GM20431 (cell line): Measurements from ENCODE around the gene CDK5R1.

Source experiments
- in situ Hi-C: fragments of 300-500 bp; cut with MseI, MboI; formaldehyde crosslinking; loops from one replicate; pipeline ENCODE4 v1.15.0; 2020; ENCODE audit warnings: low sequenced_read_pairs; ENCODE audit not compliant: unreplicated experiment

Gene CDK5R1

DNA sequence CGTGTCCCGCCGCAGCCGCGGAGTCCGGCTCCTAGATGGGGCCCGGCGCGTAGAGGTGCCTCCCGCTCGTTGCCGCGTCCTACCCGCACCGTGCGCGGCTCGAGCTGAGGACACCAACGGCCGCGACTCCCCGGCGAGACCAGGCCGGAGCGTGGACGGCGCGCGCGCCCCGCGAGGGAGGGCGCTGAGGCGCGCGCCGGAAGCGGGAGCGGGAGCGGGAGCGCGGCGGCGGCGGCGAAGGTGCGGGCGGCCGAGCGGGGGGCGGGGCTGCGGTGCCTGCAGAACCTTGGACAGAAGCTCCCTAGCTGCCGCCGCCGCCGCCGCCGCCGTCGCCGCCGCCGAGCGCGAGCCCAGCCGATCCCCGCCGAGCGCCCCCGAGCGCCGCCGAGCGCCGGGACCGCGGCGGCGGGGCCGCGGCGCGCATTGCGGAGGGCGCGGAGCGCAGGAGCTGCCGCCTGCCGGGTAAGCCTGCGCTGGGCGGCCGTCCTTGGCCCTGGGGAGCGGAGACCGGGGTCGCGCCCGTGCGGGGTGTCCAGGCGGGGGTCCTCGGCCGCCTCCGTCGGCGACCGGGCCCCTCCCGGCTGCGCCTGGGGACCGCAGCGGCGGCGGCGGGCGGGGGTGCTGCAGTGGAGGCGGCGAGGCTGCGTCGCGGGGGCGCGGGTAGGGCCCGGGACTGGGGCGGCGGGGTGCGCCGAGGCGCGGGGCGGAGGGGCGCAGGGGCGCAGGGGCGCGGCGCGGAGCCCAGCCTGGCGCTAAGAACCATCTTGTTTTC, at the start of gene CDK5R1:
Gene CDK5R1 (plus strand): TSS at position 293 of the 772 bp plus-strand sequence. CDS start 628 bp downstream, outside the sequence.
- in situ Hi-C loops: loop anchor here (25.0 kb wide), 1 partner anchor 125 kb away; no protein-coding TSS in a partner anchor

DNA sequence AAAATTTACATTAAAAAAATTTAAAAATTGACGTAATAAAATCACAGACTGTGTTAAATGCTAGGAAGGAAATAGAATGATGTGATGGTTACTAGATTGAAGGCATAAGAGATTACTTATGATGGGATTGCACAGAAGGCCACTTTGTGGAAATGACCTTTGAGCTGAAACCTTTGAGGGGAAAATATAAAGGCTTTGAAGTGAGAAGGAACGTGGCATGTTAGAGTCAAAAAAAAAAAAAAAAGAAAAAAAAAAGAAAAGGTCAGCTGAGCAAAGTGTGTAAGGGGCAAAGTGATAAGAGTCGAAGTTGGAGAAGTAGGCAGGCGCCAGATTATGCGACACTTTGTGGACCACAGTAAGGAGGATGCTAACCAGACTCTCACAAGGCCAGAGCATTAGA, 46.1 kb upstream of the CDK5R1 start:
- in situ Hi-C loops: no loop called here

DNA sequence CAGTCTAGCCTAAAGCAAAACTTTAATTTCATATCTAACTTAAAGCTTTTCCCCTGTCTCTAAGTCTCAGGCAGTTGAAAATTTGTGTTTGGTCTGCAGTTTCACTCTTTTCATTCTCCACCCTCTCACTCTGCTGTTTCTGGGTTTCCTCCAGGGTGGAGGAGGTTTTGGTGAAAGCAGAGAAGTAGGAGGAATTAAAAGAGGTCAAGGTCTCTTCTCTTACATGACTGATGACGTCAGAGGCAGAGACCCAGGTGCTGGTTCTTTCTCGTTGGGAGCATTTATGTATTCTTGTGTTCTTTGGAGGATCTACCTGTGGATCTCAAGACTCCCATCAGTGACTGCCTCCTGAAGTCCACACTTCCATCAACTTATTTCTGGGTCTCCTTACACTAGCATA, 44.9 kb upstream of the CDK5R1 start:
- in situ Hi-C loops: no loop called here

- in situ Hi-C loops: no loop called here
These were observed 42.9 kb upstream of the CDK5R1 start for GRCh38 chr17:32443827-32444300.

DNA sequence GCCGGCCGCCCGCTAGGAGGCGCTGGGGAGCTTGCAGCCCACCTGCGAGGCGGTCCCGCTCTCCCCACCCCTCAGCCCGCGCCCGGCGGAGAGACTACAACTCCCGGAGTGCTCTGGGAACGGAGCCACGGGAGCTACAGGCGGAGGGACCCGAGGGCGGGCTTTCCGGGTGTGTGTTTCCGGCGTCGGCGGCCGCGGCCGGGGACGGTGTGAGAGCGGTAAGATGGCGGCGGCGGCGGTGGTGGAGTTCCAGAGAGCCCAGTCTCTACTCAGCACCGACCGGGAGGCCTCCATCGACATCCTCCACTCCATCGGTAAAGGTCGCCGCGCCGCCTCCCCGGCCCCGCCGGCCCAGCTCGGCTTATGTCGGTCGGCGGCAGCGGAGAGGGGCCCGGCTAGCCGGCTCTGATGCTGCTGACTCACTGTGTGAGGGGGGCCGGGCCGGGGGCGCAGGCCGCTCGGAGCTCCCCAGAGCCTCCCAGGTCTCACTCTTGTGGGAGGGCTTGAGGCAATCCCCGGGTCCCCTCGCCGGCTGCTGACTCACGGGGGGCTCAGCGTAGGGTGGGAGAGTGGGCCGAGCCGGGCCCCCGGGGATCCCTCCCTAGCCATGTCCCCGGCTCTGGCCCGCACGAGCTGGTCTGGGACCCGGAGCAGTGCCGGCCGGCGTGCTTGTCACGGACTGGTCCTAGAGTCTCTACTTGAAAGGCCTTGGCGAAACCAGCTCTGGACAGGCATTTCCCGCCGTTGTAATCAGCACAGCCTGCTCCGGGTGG, 42.3 kb upstream of the CDK5R1 start, which contains the start of gene PSMD11:
Gene PSMD11 (plus strand): TSS at position 210 of the 773 bp plus-strand sequence. CDS start 14 bp downstream, at position 224.
- in situ Hi-C loops: no loop called here

GRCh38 chr17:32445074-32445415, 41.7 kb upstream of the CDK5R1 start:
- in situ Hi-C loops: no loop called here

DNA sequence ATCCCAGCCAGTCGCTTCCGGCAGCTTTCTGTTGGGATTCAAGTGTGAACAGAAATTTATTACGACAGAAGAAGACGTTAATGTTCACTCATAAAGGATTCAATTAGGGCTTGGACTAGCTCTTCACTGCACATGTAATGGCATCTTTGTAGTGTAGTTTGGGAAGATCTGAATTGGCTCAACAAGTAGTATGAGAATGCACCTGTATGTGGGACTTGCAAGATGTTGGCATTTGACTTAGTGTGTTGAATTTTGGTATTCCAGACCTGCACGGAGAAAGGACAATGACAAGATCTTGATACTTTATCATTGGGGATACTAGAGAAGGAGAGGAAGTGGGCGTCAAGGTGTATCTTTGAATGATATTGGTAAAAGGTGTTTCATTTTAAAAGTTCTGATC, 41.3 kb upstream of the CDK5R1 start:
- in situ Hi-C loops: no loop called here

DNA sequence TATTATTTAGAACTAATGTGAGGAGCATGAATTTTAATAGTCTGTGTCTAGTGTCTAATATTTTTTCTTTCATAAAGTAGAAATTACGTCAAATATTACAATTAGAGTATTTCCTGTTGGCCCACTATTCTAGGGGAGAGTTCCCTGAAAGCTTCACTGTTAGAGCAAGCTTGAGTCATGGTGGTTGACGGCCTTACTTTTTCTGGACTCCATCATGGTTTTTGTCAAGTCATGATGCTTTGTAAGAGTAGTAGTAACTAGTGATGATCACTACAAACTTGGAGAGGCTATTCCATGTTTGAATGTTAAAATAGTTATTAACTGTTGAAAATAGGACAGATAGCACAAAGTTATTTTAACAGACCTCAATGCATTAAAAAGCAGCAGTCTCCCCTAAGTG, 40.8 kb upstream of the CDK5R1 start:
- in situ Hi-C loops: no loop called here

GRCh38 chr17:32446949-32447348, 39.8 kb upstream of the CDK5R1 start:
- in situ Hi-C loops: no loop called here

GRCh38 chr17:32449963-32450362, 36.8 kb upstream of the CDK5R1 start:
- in situ Hi-C loops: loop anchor here (25.0 kb wide), 1 partner anchor 312 kb away; no protein-coding TSS in a partner anchor

GRCh38 chr17:32450379-32450778, 36.4 kb upstream of the CDK5R1 start:
- in situ Hi-C loops: loop anchor here (25.0 kb wide), 1 partner anchor 312 kb away; no protein-coding TSS in a partner anchor

GRCh38 chr17:32451879-32452278, 34.9 kb upstream of the CDK5R1 start:
- in situ Hi-C loops: loop anchor here (25.0 kb wide), 1 partner anchor 310 kb away; no protein-coding TSS in a partner anchor

DNA sequence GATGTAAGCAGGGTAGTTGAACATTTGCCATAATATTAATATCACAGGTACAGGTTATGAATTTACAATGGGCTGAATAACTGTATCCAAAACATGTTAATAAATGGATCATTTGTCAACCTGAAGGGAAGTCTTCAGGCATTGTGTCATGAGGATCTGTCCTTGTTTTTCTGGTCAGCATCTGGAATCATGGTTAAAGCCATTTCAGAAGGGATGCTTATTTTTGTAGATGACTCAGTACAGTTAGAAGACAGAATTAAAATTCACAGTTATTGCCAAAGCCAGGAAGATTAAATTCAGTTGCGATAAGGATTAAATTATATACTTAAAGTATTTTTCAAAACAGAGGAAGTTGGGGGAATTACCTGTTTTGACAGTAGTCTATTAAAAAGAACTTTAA, 34.5 kb upstream of the CDK5R1 start:
- in situ Hi-C loops: loop anchor here (25.0 kb wide), 1 partner anchor 310 kb away; no protein-coding TSS in a partner anchor

DNA sequence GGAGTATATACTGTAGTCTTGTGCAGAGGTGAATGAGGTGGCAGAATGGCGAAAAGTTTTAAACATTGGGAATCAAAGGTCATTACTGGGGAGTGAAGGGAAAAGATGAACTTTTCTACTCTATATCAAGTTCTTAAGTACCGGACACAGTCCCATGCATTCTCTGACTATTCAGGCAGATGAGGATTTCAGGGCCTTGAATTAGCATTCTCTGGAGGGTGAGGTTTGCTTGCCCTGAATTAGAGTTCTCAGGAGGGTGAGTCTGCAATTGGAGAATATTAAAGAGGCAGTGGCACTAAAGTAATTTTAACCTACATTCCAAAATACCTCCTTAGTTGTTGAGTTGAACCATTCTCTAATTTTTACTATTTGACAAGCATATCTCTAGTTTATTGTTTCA, 33.4 kb upstream of the CDK5R1 start:
- in situ Hi-C loops: loop anchor here (25.0 kb wide), 1 partner anchor 309 kb away; no protein-coding TSS in a partner anchor

DNA sequence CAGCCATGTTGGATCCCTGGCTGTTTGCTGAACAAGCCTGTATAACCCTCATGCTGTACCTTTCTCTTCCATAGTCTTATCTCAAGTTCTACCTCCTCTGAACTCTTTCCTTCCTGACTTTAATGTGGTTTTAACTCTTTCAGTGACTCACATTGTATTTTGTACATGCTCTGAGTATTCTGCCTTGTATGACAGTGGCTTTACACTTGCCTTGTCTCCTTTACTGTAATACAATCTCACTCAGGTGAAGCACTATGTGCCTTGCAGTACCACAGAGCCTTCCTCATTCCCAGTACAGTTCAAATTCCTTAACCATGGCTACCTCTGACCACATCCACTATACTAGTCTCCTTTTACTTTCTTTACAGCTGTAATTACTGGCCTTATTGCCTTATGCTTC, 28.4 kb upstream of the CDK5R1 start:
- in situ Hi-C loops: loop anchor here (25.0 kb wide), 1 partner anchor 304 kb away; no protein-coding TSS in a partner anchor

GRCh38 chr17:32460054-32460453, 26.7 kb upstream of the CDK5R1 start:
- in situ Hi-C loops: loop anchor here (25.0 kb wide), 1 partner anchor 302 kb away; no protein-coding TSS in a partner anchor

DNA sequence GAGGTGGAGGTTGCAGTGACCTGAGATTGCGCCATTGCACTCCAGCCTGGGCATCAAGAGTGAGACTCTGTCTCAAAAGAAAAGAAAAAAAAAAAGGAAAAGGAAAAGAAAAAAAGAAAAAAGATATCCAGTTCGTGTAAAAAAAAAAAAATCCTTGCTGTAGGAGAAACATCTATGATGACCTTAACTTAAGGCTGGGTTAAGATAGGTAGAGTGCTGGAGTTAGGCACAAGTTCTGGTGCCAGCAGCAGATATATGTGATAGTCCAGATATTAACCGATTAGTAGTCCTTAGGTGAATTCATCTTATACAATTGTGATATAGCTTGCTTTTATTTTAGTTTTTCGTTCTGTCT, 25.3 kb upstream of the CDK5R1 start:
- in situ Hi-C loops: loop anchor here (25.0 kb wide), 1 partner anchor 301 kb away; no protein-coding TSS in a partner anchor

DNA sequence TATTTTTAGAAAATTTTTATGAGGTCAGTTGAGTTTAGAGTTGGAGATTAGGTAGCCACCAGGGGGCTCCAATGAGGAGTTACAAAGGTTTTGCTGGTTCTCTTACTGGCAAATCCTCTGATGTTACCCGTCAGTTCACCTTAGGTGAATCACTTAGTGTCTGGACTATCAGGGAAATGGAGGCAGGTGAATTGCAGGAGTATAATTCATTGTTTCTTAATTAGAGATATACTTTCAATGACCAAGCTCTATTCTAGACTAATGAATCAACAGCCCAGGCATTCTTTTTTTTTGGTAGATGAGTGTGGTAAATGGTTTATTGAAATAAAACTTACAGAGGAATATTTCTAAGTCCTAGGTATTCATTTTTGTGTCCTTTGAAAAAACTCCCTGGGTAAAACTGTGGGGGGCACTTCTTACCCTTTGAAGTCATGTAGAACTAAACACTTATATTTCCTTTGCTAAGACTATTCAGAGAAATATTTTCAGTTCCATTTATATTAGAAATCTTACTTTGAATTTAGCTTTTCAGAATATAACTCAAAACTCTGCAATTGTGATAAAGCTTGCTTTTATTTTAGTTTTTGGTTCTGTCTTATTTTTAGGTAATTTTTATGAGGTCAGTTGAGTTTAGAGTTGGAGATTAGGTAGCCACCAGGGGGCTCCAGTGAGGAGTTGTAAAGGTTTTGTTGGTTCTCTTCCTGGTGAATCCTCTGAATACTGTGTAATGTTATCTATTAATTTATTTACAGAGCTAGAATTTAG, 24.8 kb upstream of the CDK5R1 start:
- in situ Hi-C loops: loop anchor here (25.0 kb wide), 1 partner anchor 300 kb away; no protein-coding TSS in a partner anchor

GRCh38 chr17:32463304-32463703, 23.5 kb upstream of the CDK5R1 start:
- in situ Hi-C loops: loop anchor here (25.0 kb wide), 1 partner anchor 299 kb away; no protein-coding TSS in a partner anchor

- in situ Hi-C loops: loop anchor here (25.0 kb wide), 1 partner anchor 298 kb away; no protein-coding TSS in a partner anchor
These were observed 22.4 kb upstream of the CDK5R1 start for GRCh38 chr17:32464374-32464773.
